GM12878 (cell line): ENCODE data around the gene KCNQ1. TPM values are rescaled to one million over a fixed set of nuclear protein-coding genes. Genes with fewer than 3 reads are reported as not detected.

Experiments used
- ATAC-seq: fragments of 200-7000 bp; cut with Tn5 transposase; 3 replicates; pipeline ENCODE4 v1.9.1; 2020; ENCODE audit warnings: mild to moderate bottlenecking, moderate library complexity
- BruUV-seq: library from RNA; stranded (reverse); fragments of 400-500 nt; replicated peaks from 2 replicates; lab custom pipeline; 2021; lab: Mats Ljungman, UMichigan
- CTCF ChIA-PET: fragments of 300-600 bp; sonication (Branson Sonifier 250); formaldehyde crosslinking; extraction: SDS; loops from one replicate; lab custom pipeline; 2021; ENCODE audit warnings: inconsistent platforms; lab: Yijun Ruan, JAX
- POLR2A ChIA-PET: fragments of 350-600 bp; formaldehyde crosslinking; extraction: SDS; loops from one replicate; lab custom pipeline; 2021; ENCODE audit warnings: inconsistent platforms; lab: Charles Lee
- RAD21 ChIA-PET: fragments of 300-600 bp; sonication (Branson Sonifier 250); formaldehyde crosslinking; loops from one replicate; lab custom pipeline; 2023; ENCODE audit warnings: antibody characterized with exemption; ENCODE audit not compliant: unreplicated experiment; lab: Charles Lee
- SMC1A ChIA-PET: fragments of 300-600 bp; sonication (Branson Sonifier 250); formaldehyde crosslinking; loops from one replicate; lab custom pipeline; 2023; ENCODE audit not compliant: unreplicated experiment, uncharacterized antibody; lab: Charles Lee
- DNase-seq: peaks from one replicate; pipeline ENCODE4 v3.0.0-alpha.2; 2011; ENCODE audit warnings: low read depth, low spot score
- FAIRE-seq: peaks from 3 replicates; lab custom pipeline; 2011; peaks lifted over from hg19 to GRCh38; lab: Jason Lieb, UNC
- H2AFZ ChIP-seq: 2 replicates; pipeline ENCODE4 v1.6.0; 2011; ENCODE audit warnings: low read depth, low read length, control low read depth; ENCODE audit not compliant: control insufficient read depth
- H3K27ac ChIP-seq: 2 replicates; pipeline ENCODE4 v1.5.1; 2011; ENCODE audit warnings: control low read depth; ENCODE audit not compliant: control insufficient read depth, insufficient read depth
- H3K27me3 ChIP-seq, 2 experiments: replicated peaks in 1 of 2; 2 replicates each; pipeline versions ENCODE4 v1.6.0 to v1.6.1; 2011; ENCODE audit warnings: low read length in 1 of 2; ENCODE audit not compliant: control insufficient read depth in 2 of 2, insufficient read depth in 2 of 2
- H3K36me3 ChIP-seq, 2 experiments: 2 replicates each; pipeline ENCODE4 v1.5.1; 2011; ENCODE audit warnings: low read length in 1 of 2; ENCODE audit not compliant: control insufficient read depth in 2 of 2, insufficient read depth in 2 of 2
- H3K4me1 ChIP-seq: 2 replicates; pipeline ENCODE4 v1.6.1; 2011; ENCODE audit warnings: mild to moderate bottlenecking, low read length, moderate library complexity, mixed read lengths; ENCODE audit not compliant: control insufficient read depth, insufficient read depth
- H3K4me2 ChIP-seq: 2 replicates; pipeline ENCODE4 v1.6.0; 2011; ENCODE audit warnings: control low read depth; ENCODE audit not compliant: control insufficient read depth, insufficient read depth
- H3K4me3 ChIP-seq: fragments of 200-600 bp; sonication (generic); 2 replicates; pipeline ENCODE4 v1.5.1; 2016
- H3K79me2 ChIP-seq: 2 replicates; pipeline ENCODE4 v1.6.0; 2011; ENCODE audit warnings: low read length; ENCODE audit not compliant: control insufficient read depth, insufficient read depth
- H3K9ac ChIP-seq: 2 replicates; pipeline ENCODE4 v1.8.0; 2011; ENCODE audit warnings: low read length, control low read depth, mixed read lengths; ENCODE audit not compliant: control insufficient read depth, insufficient read depth
- H3K9me3 ChIP-seq: replicated peaks from 3 replicates; pipeline ENCODE4 v1.5.1; 2011; ENCODE audit warnings: mild to moderate bottlenecking, low read length; ENCODE audit not compliant: control insufficient read depth, insufficient read depth
- H4K20me1 ChIP-seq: 2 replicates; pipeline ENCODE4 v1.6.0; 2011; ENCODE audit not compliant: control insufficient read depth, insufficient read depth
- ATF7 ChIP-seq: fragments of 450-650 bp; IDR thresholded peaks from 2 replicates; pipeline ENCODE4 v1.6.1; 2016; ENCODE audit warnings: low read depth, mild to moderate bottlenecking
- CBFB ChIP-seq: IDR thresholded peaks from 2 replicates; pipeline ENCODE4 v1.6.1; 2016; ENCODE audit warnings: antibody characterized with exemption, low read depth
- CEBPZ ChIP-seq: fragments of 150-350 bp; IDR thresholded peaks from 2 replicates; pipeline ENCODE4 v1.6.1; 2016; ENCODE audit warnings: low read depth, low read length
- CHD2 ChIP-seq: IDR thresholded peaks from 2 replicates; pipeline ENCODE4 v1.6.1; 2011; ENCODE audit warnings: low read depth, low read length, improper control_type of control experiment, borderline replicate concordance
- DPF2 ChIP-seq: fragments of 450-650 bp; IDR thresholded peaks from 2 replicates; pipeline ENCODE4 v1.6.1; 2017; ENCODE audit warnings: mild to moderate bottlenecking
- EED ChIP-seq: sonication (generic); IDR thresholded peaks from 2 replicates; pipeline ENCODE4 v1.6.1; 2016; ENCODE audit warnings: antibody characterized with exemption, low read depth
- JUNB ChIP-seq: IDR thresholded peaks from 2 replicates; pipeline ENCODE4 v1.6.1; 2016; ENCODE audit warnings: antibody characterized with exemption, mild to moderate bottlenecking
- MEF2A ChIP-seq: IDR thresholded peaks from 2 replicates; pipeline ENCODE4 v1.6.1; 2011; ENCODE audit warnings: low read depth, mild to moderate bottlenecking, low read length, moderate library complexity; ENCODE audit not compliant: insufficient read depth
- NBN ChIP-seq: fragments of 450-650 bp; IDR thresholded peaks from 2 replicates; pipeline ENCODE4 v1.6.1; 2016
- POU2F2 ChIP-seq: IDR thresholded peaks from 3 replicates; pipeline ENCODE4 v1.6.1; 2011; ENCODE audit warnings: low read depth, mild to moderate bottlenecking, low read length, borderline replicate concordance
- RB1 ChIP-seq: fragments of 450-650 bp; formaldehyde crosslinking; IDR thresholded peaks from 2 replicates; pipeline ENCODE4 v1.6.1; 2017; ENCODE audit warnings: mild to moderate bottlenecking, borderline replicate concordance
- STAT1 ChIP-seq: fragments of 450-650 bp; conservative IDR thresholded peaks from 2 replicates; pipeline ENCODE4 v1.6.1; 2014; ENCODE audit warnings: antibody characterized with exemption, mild to moderate bottlenecking
- YY1 ChIP-seq: IDR thresholded peaks from 2 replicates; pipeline ENCODE4 v1.6.1; 2011; ENCODE audit warnings: low read depth, mild to moderate bottlenecking, low read length
- ZBTB11 ChIP-seq: fragments of 450-650 bp; formaldehyde crosslinking; IDR thresholded peaks from 2 replicates; pipeline ENCODE4 v1.5.0; 2022; ENCODE audit warnings: mild to moderate bottlenecking, missing genetic modification characterization
- ZNF217 ChIP-seq: fragments of 450-650 bp; IDR thresholded peaks from 2 replicates; pipeline ENCODE4 v1.6.1; 2017; ENCODE audit warnings: antibody characterized with exemption, mild to moderate bottlenecking
- WGBS: methylation state at CpG from one replicate; pipeline ENCODE4 v1.1.6; 2016; ENCODE audit warnings: low lambda C conversion rate; ENCODE audit not compliant: insufficient replicate concordance, insufficient coverage; ENCODE audit errors: missing lambda C conversion rate; 5-methylcytosine and 5-hydroxymethylcytosine counted together
- in situ Hi-C: fragments of 300-500 bp; cut with MboI; formaldehyde crosslinking; loops from 9 replicates; pipeline ENCODE4 v1.14.3; 2018; ENCODE audit warnings: mixed read lengths
- intact Hi-C: fragments of 100-400 bp; cut with micrococcal nuclease; formaldehyde crosslinking; loops from one replicate; pipeline ENCODE4 v1.14.2; 2022; ENCODE audit not compliant: unreplicated experiment
- polyA plus RNA-seq, 11 experiments: library from polyadenylated mRNA; depleted of rRNA in 4 of 11; unstranded in 6 of 11; stranded (reverse) in 5 of 11; fragments of >200 nt; fragmentation: Nextera tagmentation in 4 of 11; fragmentation: Illumina TruSeq in 1 of 11; extraction: Ambion mirVana in 4 of 11; extraction: Trizol in 1 of 11; gene quantifications; 1 replicate in 1 of 11; 2 replicates in 10 of 11; pipeline versions ENCODE4 v1.2.1 to v1.2.3, GENCODE V29; 2011 to 2016; ENCODE audit warnings: inconsistent platforms in 2 of 11, missing spikeins in 2 of 11, low read depth in 1 of 11
- total RNA-seq, 4 experiments: library from RNA; depleted of rRNA in 3 of 4; stranded (reverse); fragments of >200 nt in 3 of 4; fragmentation: Illumina TruSeq in 1 of 4; extraction: Trizol in 1 of 4; gene quantifications; 2 replicates each; pipeline versions ENCODE4 v1.2.1 to v1.2.3, GENCODE V29; 2013 to 2021
- TF ChIP-seq, protein P1 (sequence below): IDR thresholded peaks from 2 replicates; pipeline ENCODE4 v1.6.1; 2011; ENCODE audit warnings: low read depth, low read length, improper control_type of control experiment, borderline replicate concordance

Gene KCNQ1
- total and polyA plus RNA-seq, 10 of the 15 experiments (the other 5 are each of a cell fraction or from before 2014, with no cell fraction given): 0.03 to 0.15 (median 0.12) TPM; not detected in 7

DNA sequence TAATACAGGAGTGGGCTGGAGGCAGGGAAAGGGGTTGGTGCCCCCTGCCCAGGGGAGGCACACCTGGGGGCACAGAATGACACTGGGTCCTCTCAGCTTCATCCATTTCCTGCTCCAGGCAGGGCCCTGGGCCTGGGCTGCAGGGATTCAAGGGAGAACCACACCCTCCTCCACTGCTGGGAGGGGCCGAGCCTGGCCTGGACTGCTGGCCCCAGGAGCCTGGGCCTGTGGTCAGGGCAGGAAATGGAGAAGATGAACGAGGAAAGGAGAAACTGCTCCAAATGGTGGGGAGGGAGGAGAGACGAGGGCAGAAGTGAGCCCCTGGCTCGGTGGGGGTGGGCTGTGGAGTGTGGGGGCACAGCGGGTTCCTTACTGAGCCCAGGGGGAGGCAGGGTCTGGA, 293.1 kb downstream of the KCNQ1 start:
- ATAC-seq: no peak
- no peak for FAIRE-seq

More for the DNA sequence above, 293.1 kb downstream of the KCNQ1 start:
- Histone ChIP-seq H3K4me1 (no peaks in the 10 kb centered on the region), H3K4me3 (no peak overlapping the region), H3K27me3 (no peaks in the 10 kb centered on the region), H3K27ac (no peak overlapping the region), H3K9ac (no peak overlapping the region), H3K36me3 (no peaks in the 10 kb centered on the region), H2AFZ (no peak overlapping the region), H3K9me3 (no peaks in the 10 kb centered on the region), H3K79me2 (no peaks in the 10 kb centered on the region), H3K4me2 (no peak overlapping the region), H4K20me1 (no peaks in the 10 kb centered on the region)
- no TSS peak for BruUV-seq
- intact Hi-C loops: no loop called here
- 67% methylated on average over 1 of the region's 5 CpGs for WGBS
- POLR2A ChIA-PET: no interaction called here
- RAD21 ChIA-PET: no interaction called here
- SMC1A ChIA-PET: no interaction called here
- TF ChIP-seq POU2F2 (no peak), NBN (no peak), YY1 (no peak), ATF7 (no peak), JUNB (no peak), ZBTB11 (CRISPR knock-in tag) (no peak), RB1 (no peak), EED (no peak), MEF2A (no peak), CEBPZ (no peak), CBFB (no peak), ZNF217 (no peak), STAT1 (no peak), CHD2 (no peak), DPF2 (no peak)
- TF ChIP-seq, protein P1, sequence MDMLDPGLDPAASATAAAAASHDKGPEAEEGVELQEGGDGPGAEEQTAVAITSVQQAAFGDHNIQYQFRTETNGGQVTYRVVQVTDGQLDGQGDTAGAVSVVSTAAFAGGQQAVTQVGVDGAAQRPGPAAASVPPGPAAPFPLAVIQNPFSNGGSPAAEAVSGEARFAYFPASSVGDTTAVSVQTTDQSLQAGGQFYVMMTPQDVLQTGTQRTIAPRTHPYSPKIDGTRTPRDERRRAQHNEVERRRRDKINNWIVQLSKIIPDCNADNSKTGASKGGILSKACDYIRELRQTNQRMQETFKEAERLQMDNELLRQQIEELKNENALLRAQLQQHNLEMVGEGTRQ: no peak
- CTCF ChIA-PET: no interaction called here
- no peak for DNase-seq
- in situ Hi-C loops: no loop called here
